H1 (cell line): ENCODE results near the gene ABCA9. TPM values are rescaled to one million over a fixed set of nuclear protein-coding genes. Genes with fewer than 3 reads are reported as not detected.

Experiments
- CTCF ChIA-PET: fragments of 300-600 bp; sonication (Branson Sonifier 250); formaldehyde crosslinking; loops from one replicate; lab custom pipeline; 2021; ENCODE audit not compliant: partially characterized antibody; lab: Charles Lee
- POLR2A ChIA-PET: fragments of 300-600 bp; sonication (Branson Sonifier 250); formaldehyde crosslinking; loops from one replicate; lab custom pipeline; 2021; ENCODE audit warnings: inconsistent platforms; ENCODE audit not compliant: partially characterized antibody; lab: Charles Lee
- DNase-seq, 2 experiments: peaks; one replicate each; pipeline versions ENCODE4 v3.0.0 to v3.0.0-alpha.2; 2010 to 2022; ENCODE audit warnings: low spot score in 2 of 2, low read depth in 1 of 2, mixed read lengths in 1 of 2
- FAIRE-seq: peaks from 2 replicates; lab custom pipeline; 2011; peaks lifted over from hg19 to GRCh38; lab: Jason Lieb, UNC
- H2AFZ ChIP-seq: 2 replicates; pipeline ENCODE4 v1.8.1; 2012; ENCODE audit warnings: low read length, inconsistent platforms
- H2AK5ac ChIP-seq: 2 replicates; pipeline ENCODE4 v1.6.1; 2013; ENCODE audit warnings: low read depth, low read length
- H2BK120ac ChIP-seq: replicated peaks from 2 replicates; pipeline ENCODE3; 2013; ENCODE audit warnings: low read depth, low read length, inconsistent platforms
- H2BK12ac ChIP-seq: 2 replicates; pipeline ENCODE4 v1.6.1; 2013; ENCODE audit warnings: low read depth, low read length
- H2BK15ac ChIP-seq: 2 replicates; pipeline ENCODE4 v1.6.1; 2013; ENCODE audit warnings: low read length
- H2BK20ac ChIP-seq: 2 replicates; pipeline ENCODE4 v1.6.1; 2013; ENCODE audit warnings: low read length
- H2BK5ac ChIP-seq: 2 replicates; pipeline ENCODE4 v1.6.1; 2013; ENCODE audit warnings: low read depth, low read length
- H3K14ac ChIP-seq: 2 replicates; pipeline ENCODE4 v1.6.1; 2013; ENCODE audit warnings: inconsistent platforms; ENCODE audit not compliant: insufficient read length
- H3K18ac ChIP-seq: 2 replicates; pipeline ENCODE4 v1.6.1; 2013; ENCODE audit warnings: low read length; ENCODE audit errors: extremely low read depth
- H3K23ac ChIP-seq: 2 replicates; pipeline ENCODE4 v1.6.1; 2013; ENCODE audit warnings: inconsistent platforms; ENCODE audit not compliant: insufficient read length
- H3K23me2 ChIP-seq: 2 replicates; pipeline ENCODE4 v1.6.1; 2013; ENCODE audit warnings: low read depth, low read length
- H3K27ac ChIP-seq: 2 replicates; pipeline ENCODE4 v1.6.1; 2011; ENCODE audit warnings: low read depth, low read length, inconsistent platforms
- H3K27me3 ChIP-seq, 4 experiments: replicated peaks in 1 of 4; 1 replicate in 1 of 4; 2 replicates in 3 of 4; pipeline versions ENCODE4 v1.6.1 to v1.8.1; 2011 to 2013; ENCODE audit warnings: low read length in 3 of 4, mild to moderate bottlenecking in 3 of 4, inconsistent platforms in 2 of 4, mixed read lengths in 2 of 4, moderate library complexity in 1 of 4; ENCODE audit not compliant: control insufficient read depth in 3 of 4, insufficient read depth in 3 of 4; ENCODE audit errors: extremely low read depth in 1 of 4
- H3K36me3 ChIP-seq, 4 experiments: 2 replicates each; pipeline versions ENCODE4 v1.6.1 to v1.8.1; 2011 to 2013; ENCODE audit warnings: mild to moderate bottlenecking in 4 of 4, low read length in 3 of 4, moderate library complexity in 2 of 4, control low read depth in 1 of 4, inconsistent platforms in 1 of 4; ENCODE audit not compliant: insufficient read depth in 4 of 4, control insufficient read depth in 2 of 4
- H3K4ac ChIP-seq: replicated peaks from 2 replicates; pipeline ENCODE3; 2013; ENCODE audit warnings: low read length, low read depth, mixed read lengths, inconsistent platforms; ENCODE audit not compliant: insufficient read length
- H3K4me1 ChIP-seq, 4 experiments: replicated peaks in 1 of 4; 1 replicate in 1 of 4; 2 replicates in 3 of 4; pipeline versions ENCODE4 v1.6.1 to v1.8.1; 2011 to 2013; ENCODE audit warnings: low read length in 3 of 4, inconsistent platforms in 2 of 4, mixed read lengths in 1 of 4; ENCODE audit not compliant: insufficient read depth in 4 of 4, control insufficient read depth in 3 of 4
- H3K4me2 ChIP-seq, 2 experiments: 2 replicates each; pipeline versions ENCODE4 v1.6.1 to v1.8.1; 2011 to 2013; ENCODE audit warnings: low read depth in 2 of 2, low read length in 2 of 2, control low read depth in 1 of 2, inconsistent platforms in 1 of 2, mild to moderate bottlenecking in 1 of 2; ENCODE audit not compliant: insufficient read depth in 1 of 2
- H3K4me3 ChIP-seq, 4 experiments: fragments of 200-600, 300-600 bp in 1 of 4; sonication (generic), shearing (Covaris generic), sonication (Bioruptor Twin) in 1 of 4; 2 replicates each; pipeline versions ENCODE4 v1.5.1 to v1.8.1; 2011 to 2016; ENCODE audit warnings: low read length in 4 of 4, low read depth in 3 of 4, control low read depth in 2 of 4, inconsistent platforms in 2 of 4, mild to moderate bottlenecking in 2 of 4, mixed read lengths in 1 of 4, moderate library complexity in 1 of 4; ENCODE audit not compliant: insufficient read depth in 2 of 4; ENCODE audit errors: extremely low read depth in 1 of 4
- H3K56ac ChIP-seq: replicated peaks from 2 replicates; pipeline ENCODE3; 2013; ENCODE audit warnings: low read depth, mild to moderate bottlenecking, mixed read lengths, low read length, inconsistent platforms; ENCODE audit not compliant: insufficient read length
- H3K79me1 ChIP-seq: 2 replicates; pipeline ENCODE4 v1.6.1; 2013; ENCODE audit warnings: low read depth, low read length, control low read depth
- H3K79me2 ChIP-seq, 2 experiments: 2 replicates each; pipeline versions ENCODE4 v1.6.1 to v1.8.1; 2012 to 2013; ENCODE audit warnings: low read length in 2 of 2, mild to moderate bottlenecking in 2 of 2, inconsistent platforms in 1 of 2; ENCODE audit not compliant: insufficient read depth in 2 of 2, control insufficient read depth in 1 of 2
- H3K9ac ChIP-seq, 4 experiments: replicated peaks in 1 of 4; 1 replicate in 1 of 4; 2 replicates in 3 of 4; pipeline versions ENCODE4 v1.6.1 to v1.8.1; 2011 to 2013; ENCODE audit warnings: low read depth in 3 of 4, low read length in 3 of 4, control low read depth in 2 of 4, mild to moderate bottlenecking in 2 of 4, moderate library complexity in 2 of 4, inconsistent platforms in 1 of 4; ENCODE audit errors: extremely low read depth in 1 of 4
- H3K9me3 ChIP-seq, 2 experiments: 2 replicates each; pipeline versions ENCODE4 v1.6.1 to v1.8.1; 2012 to 2013; ENCODE audit warnings: mild to moderate bottlenecking in 2 of 2, moderate library complexity in 2 of 2, control low read depth in 1 of 2, inconsistent platforms in 1 of 2, low read depth in 1 of 2, low read length in 1 of 2, mixed read lengths in 1 of 2; ENCODE audit not compliant: insufficient read depth in 2 of 2
- H4K20me1 ChIP-seq, 2 experiments: replicated peaks in 1 of 2; 2 replicates each; pipeline versions ENCODE3 to v1.8.1; 2011 to 2013; ENCODE audit warnings: inconsistent platforms in 2 of 2, low read length in 2 of 2, mild to moderate bottlenecking in 1 of 2; ENCODE audit not compliant: insufficient read depth in 2 of 2, control insufficient read depth in 1 of 2
- H4K5ac ChIP-seq: 2 replicates; pipeline ENCODE4 v1.6.1; 2013; ENCODE audit warnings: low read length, low read depth, mixed read lengths, inconsistent platforms; ENCODE audit not compliant: insufficient read length
- H4K8ac ChIP-seq: 2 replicates; pipeline ENCODE4 v1.8.0; 2013; ENCODE audit warnings: mild to moderate bottlenecking, moderate library complexity, low read length, inconsistent platforms; ENCODE audit not compliant: insufficient read depth; ENCODE audit errors: extremely low read depth
- H4K91ac ChIP-seq: replicated peaks from 2 replicates; pipeline ENCODE3; 2013; ENCODE audit warnings: low read length, mixed read lengths, inconsistent platforms; ENCODE audit not compliant: insufficient read length
- BCL11A ChIP-seq, 2 experiments: IDR thresholded peaks; one replicate each; pipeline ENCODE4 v1.6.1; 2011; ENCODE audit warnings: low read depth in 2 of 2, low read length in 2 of 2, mild to moderate bottlenecking in 2 of 2
- BRCA1 ChIP-seq: IDR thresholded peaks from 2 replicates; pipeline ENCODE4 v1.6.1; 2012; ENCODE audit warnings: low read depth, low read length, improper control_type of control experiment
- E2F6 ChIP-seq: IDR thresholded peaks from 2 replicates; pipeline ENCODE4 v1.6.1; 2012; ENCODE audit warnings: inconsistent platforms
- EGR1 ChIP-seq: IDR thresholded peaks from 2 replicates; pipeline ENCODE4 v1.6.1; 2011; ENCODE audit warnings: low read depth, low read length, borderline replicate concordance
- EP300 ChIP-seq, 2 experiments: IDR thresholded peaks; 1 replicate in 1 of 2; 2 replicates in 1 of 2; pipeline ENCODE4 v1.6.1; 2011 to 2012; ENCODE audit warnings: low read depth in 2 of 2, low read length in 2 of 2, mild to moderate bottlenecking in 2 of 2, borderline replicate concordance in 1 of 2, inconsistent platforms in 1 of 2, moderate library complexity in 1 of 2
- FOSL1 ChIP-seq: IDR thresholded peaks from 2 replicates; pipeline ENCODE4 v1.6.1; 2011; ENCODE audit warnings: mild to moderate bottlenecking, low read depth, low read length, moderate library complexity; ENCODE audit not compliant: insufficient read depth
- NANOG ChIP-seq: IDR thresholded peaks from 2 replicates; pipeline ENCODE4 v1.6.1; 2011; ENCODE audit warnings: low read length, low read depth, mild to moderate bottlenecking, inconsistent platforms; ENCODE audit not compliant: insufficient read depth, poor library complexity, severe bottlenecking
- SIRT6 ChIP-seq: IDR thresholded peaks from one replicate; pipeline ENCODE4 v1.7.1; 2012; ENCODE audit warnings: low read length, inconsistent platforms
- SP1 ChIP-seq: IDR thresholded peaks from 2 replicates; pipeline ENCODE4 v1.6.1; 2011; ENCODE audit warnings: low read depth, low read length
- TCF12 ChIP-seq: IDR thresholded peaks from 2 replicates; pipeline ENCODE4 v1.6.1; 2011; ENCODE audit warnings: low read depth, mild to moderate bottlenecking, low read length
- WGBS, 2 experiments: shearing (Covaris generic) in 1 of 2; methylation state at CpG; one replicate each; pipeline versions ENCODE4 v1.1.6 to v1.1.7; 2013 to 2015; ENCODE audit warnings: low lambda C conversion rate in 2 of 2, mixed read lengths in 2 of 2, inconsistent platforms in 1 of 2, low coverage in 1 of 2, missing lambda C conversion rate in 1 of 2; ENCODE audit not compliant: insufficient replicate concordance in 2 of 2, insufficient coverage in 1 of 2, insufficient read length in 1 of 2; ENCODE audit errors: extremely low coverage in 1 of 2, missing lambda C conversion rate in 1 of 2; 5-methylcytosine and 5-hydroxymethylcytosine counted together
- polyA plus RNA-seq, 7 experiments: library from polyadenylated mRNA; depleted of rRNA in 3 of 7; stranded (reverse) in 5 of 7; unstranded in 2 of 7; fragments of >200 nt in 5 of 7; fragments of 200-250 nt in 2 of 7; gene quantifications; 1 replicate in 5 of 7; 2 replicates in 1 of 7; 4 replicates in 1 of 7; pipeline versions ENCODE4 v1.2.1 to v1.2.3, GENCODE V29; 2011 to 2013; ENCODE audit warnings: missing spikeins in 2 of 7, mixed read lengths in 2 of 7
- total RNA-seq: library from RNA; stranded (reverse); fragmentation: NEBNext Ultra II Directional; extraction: Animal tissue kit (Norgen Biotek cat#: 25700); gene quantifications from 2 replicates; pipeline ENCODE4 v1.2.1, GENCODE V29; 2021

ABCA9 gene
- total and polyA plus RNA-seq, 2 of the 8 experiments (the other 6 are each of a cell fraction or from before 2014, with no cell fraction given), result not detected

GRCh38 chr17:69015631-69016030 lies 45.1 kb downstream of the ABCA9 start:
- Histone ChIP-seq H3K79me1 (no peaks in the 10 kb centered on the region), H2BK15ac (no peak overlapping the region), H4K91ac (no peak overlapping the region), H2AFZ (no peak overlapping the region), H4K8ac (no peak overlapping the region), H3K23me2 (no peaks in the 10 kb centered on the region), H2BK120ac (no peak overlapping the region), H4K20me1 (no peaks in the 10 kb centered on the region), H3K18ac (no peak overlapping the region), H3K56ac (no peak overlapping the region), H3K4me1 (no peaks in the 10 kb centered on the region), H3K23ac (no peak overlapping the region), H3K79me2 (no peaks in the 10 kb centered on the region), H3K4me2 (no peak overlapping the region), H2BK12ac (no peak overlapping the region), H3K4me3 (no peak overlapping the region), H3K27ac (no peak overlapping the region), H4K5ac (no peak overlapping the region), H3K14ac (no peak overlapping the region), H3K36me3 (no peaks in the 10 kb centered on the region), H2AK5ac (no peak overlapping the region), H3K4ac (no peak overlapping the region), H2BK5ac (no peak overlapping the region), H3K9me3 (no peaks in the 10 kb centered on the region), H3K9ac (no peak overlapping the region), H3K27me3 (no peaks in the 10 kb centered on the region; a peak in 1 of 7 replicates), H2BK20ac (no peak overlapping the region)
- WGBS, 2 experiments, result 79% methylated on average over 2 of the region's 2 CpGs; no CpG with 5 or more reads in 1 of the 2 experiments
- no peak for DNase-seq
- no peak for FAIRE-seq
- ChIA-PET CTCF (interaction anchor here (1.0 kb wide), 1 partner anchor 28 kb away, joined by 5 read pairs; no protein-coding TSS in a partner anchor), POLR2A (no interaction called here)
- TF ChIP-seq SP1, result no peak
- TF ChIP-seq EP300 (IDR thresholded peaks at IDR 0.05; ENCODE audit: borderline replicate concordance in 1 of 2, low read depth in 2 of 2, low read length in 2 of 2), result no peak
- TF ChIP-seq EGR1, result no peak
- no peak for TF ChIP-seq FOSL1
- no peak for TF ChIP-seq TCF12
- TF ChIP-seq BCL11A (IDR thresholded peaks at IDR 0.05; ENCODE audit: low read depth in 2 of 2, low read length in 2 of 2), result no peak
- no peak for TF ChIP-seq E2F6
- no peak for TF ChIP-seq SIRT6
- no peak for TF ChIP-seq BRCA1
- no peak for TF ChIP-seq NANOG
